PC-3 (cell line): ENCODE results near the gene DHRS1. TPM values are rescaled to one million over a fixed set of nuclear protein-coding genes. Genes with fewer than 3 reads are reported as not detected.
A peak's percentile ranks its signal among the peaks of the same experiment; 100 is the strongest.

Source experiments
- ATAC-seq: fragments of 200-7000 bp; cut with Tn5 transposase; 2 replicates; pipeline ENCODE4 v1.9.1; 2020; ENCODE audit warnings: mild to moderate bottlenecking, moderate library complexity
- BruUV-seq: library from RNA; stranded (reverse); fragments of 400-500 nt; replicated peaks from 2 replicates; lab custom pipeline; 2021; lab: Mats Ljungman, UMichigan
- CTCF ChIA-PET: fragments of 300-600 bp; sonication (Branson Sonifier 250); formaldehyde crosslinking; loops from one replicate; lab custom pipeline; 2022; ENCODE audit warnings: antibody characterized with exemption; lab: Charles Lee
- POLR2A ChIA-PET: fragments of 300-600 bp; sonication (Branson Sonifier 250); formaldehyde crosslinking; loops from one replicate; lab custom pipeline; 2022; ENCODE audit warnings: antibody characterized with exemption; ENCODE audit not compliant: unreplicated experiment; lab: Charles Lee
- DNase-seq: peaks from one replicate; pipeline ENCODE4 v3.0.0-alpha.2; 2015
- H2AFZ ChIP-seq: fragments of 300-600 bp; sonication (generic); 2 replicates; pipeline ENCODE4 v1.6.0; 2016; ENCODE audit warnings: antibody characterized with exemption, low read length
- H3F3A ChIP-seq: fragments of 300-600 bp; sonication (generic); one replicate; pipeline ENCODE4 v1.6.0; 2017; ENCODE audit warnings: antibody characterized with exemption, low read length, control low read depth, mild to moderate bottlenecking; ENCODE audit not compliant: unreplicated experiment
- H3K27ac ChIP-seq: fragments of 300-600 bp; sonication (generic); 2 replicates; pipeline ENCODE4 v1.5.1; 2016; ENCODE audit warnings: mild to moderate bottlenecking, low read length
- H3K27me3 ChIP-seq: fragments of 300-600 bp; sonication (generic); 2 replicates; pipeline ENCODE4 v1.6.1; 2016; ENCODE audit warnings: low read length, mixed read lengths
- H3K36me3 ChIP-seq: fragments of 300-600 bp; sonication (generic); 2 replicates; pipeline ENCODE4 v1.6.1; 2016; ENCODE audit warnings: low read depth, mixed run types, low read length, mixed read lengths
- H3K4me1 ChIP-seq: fragments of 300-600 bp; sonication (generic); 2 replicates; pipeline ENCODE4 v1.5.1; 2016; ENCODE audit warnings: low read length; ENCODE audit not compliant: insufficient read depth
- H3K4me2 ChIP-seq: fragments of 300-600 bp; sonication (generic); 2 replicates; pipeline ENCODE4 v1.6.0; 2016; ENCODE audit warnings: low read length
- H3K4me3 ChIP-seq: fragments of 300-600 bp; sonication (generic); 2 replicates; pipeline ENCODE4 v1.5.1; 2016; ENCODE audit warnings: mild to moderate bottlenecking, low read length, mixed read lengths
- H3K79me2 ChIP-seq: fragments of 300-600 bp; sonication (generic); 2 replicates; pipeline ENCODE4 v1.6.1; 2017; ENCODE audit warnings: low read length, mixed read lengths
- H3K9ac ChIP-seq: fragments of 300-600 bp; sonication (generic); 2 replicates; pipeline ENCODE4 v1.6.0; 2016; ENCODE audit warnings: mild to moderate bottlenecking, low read length
- H3K9me2 ChIP-seq: fragments of 300-600 bp; sonication (generic); replicated peaks from 2 replicates; pipeline ENCODE4 v1.6.1; 2016; ENCODE audit warnings: mixed run types, low read length, mixed read lengths
- H3K9me3 ChIP-seq: fragments of 300-600 bp; sonication (generic); 2 replicates; pipeline ENCODE4 v1.6.1; 2016; ENCODE audit warnings: low read length, mixed read lengths
- H4K20me1 ChIP-seq: fragments of 300-600 bp; sonication (generic); 2 replicates; pipeline ENCODE4 v1.6.1; 2016; ENCODE audit warnings: low read length, mixed read lengths
- EZH2 ChIP-seq: fragments of 300-600 bp; sonication (generic); IDR thresholded peaks from one replicate; pipeline ENCODE4 v1.6.1; 2017; ENCODE audit warnings: antibody characterized with exemption, mild to moderate bottlenecking, low read length; ENCODE audit not compliant: unreplicated experiment
- EZH2phosphoT487 ChIP-seq: fragments of 300-600 bp; sonication (generic); IDR thresholded peaks from 2 replicates; pipeline ENCODE4 v1.6.1; 2018; ENCODE audit warnings: mild to moderate bottlenecking, antibody characterized with exemption, low read length, borderline replicate concordance
- intact Hi-C: fragments of 100-400 bp; cut with micrococcal nuclease; formaldehyde crosslinking; loops from 2 replicates; pipeline ENCODE4 v1.9.0; 2023
- total RNA-seq: library from RNA; depleted of rRNA; stranded (reverse); fragments of >200 nt; gene quantifications from 2 replicates; pipeline ENCODE4 v1.2.3, GENCODE V29; 2014
- TF ChIP-seq, protein P1 (sequence below): fragments of 300-600 bp; sonication (generic); conservative IDR thresholded peaks from 2 replicates; pipeline ENCODE4 v1.5.1; 2017; ENCODE audit warnings: antibody characterized with exemption, low read depth, mild to moderate bottlenecking, low read length

Gene DHRS1
- total RNA-seq, 1 experiment from 2014 or later: 15.9 TPM

DNA sequence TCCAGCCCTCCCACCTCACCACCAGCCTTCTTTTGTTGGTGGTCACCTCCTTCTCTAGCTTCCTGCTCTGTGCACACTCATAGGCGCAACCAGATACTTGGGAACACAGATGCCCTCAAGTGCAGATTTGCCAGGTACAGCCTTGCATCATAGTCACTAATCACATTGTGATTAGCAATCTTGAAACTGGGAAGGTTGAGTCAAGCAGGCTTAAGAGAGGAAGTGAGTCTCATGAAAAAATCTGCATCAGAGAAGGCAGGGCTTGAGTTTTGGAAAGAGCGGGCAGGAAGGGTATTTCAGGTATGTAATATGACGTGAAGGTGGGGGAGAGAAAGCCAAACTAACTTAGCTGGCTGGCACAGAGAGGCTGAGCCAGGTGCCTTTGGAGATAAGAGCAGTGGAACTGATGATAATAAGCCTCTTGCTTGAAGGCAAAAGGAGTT is 25.5 kb downstream of the DHRS1 start:
- peaks cover 24% of the 10 kb centered on the region for H3K4me1 ChIP-seq
- H3K9me3 ChIP-seq: no peaks in the 10 kb centered on the region
- intact Hi-C loops: no loop called here
- CTCF ChIA-PET: interaction anchor here (1.0 kb wide), 1 partner anchor 32 kb away, joined by 7 read pairs; the partner anchor contains the start of gene TINF2
- TF ChIP-seq EZH2phosphoT487 (no peak), EZH2 (no peak)
- TF ChIP-seq, protein P1, sequence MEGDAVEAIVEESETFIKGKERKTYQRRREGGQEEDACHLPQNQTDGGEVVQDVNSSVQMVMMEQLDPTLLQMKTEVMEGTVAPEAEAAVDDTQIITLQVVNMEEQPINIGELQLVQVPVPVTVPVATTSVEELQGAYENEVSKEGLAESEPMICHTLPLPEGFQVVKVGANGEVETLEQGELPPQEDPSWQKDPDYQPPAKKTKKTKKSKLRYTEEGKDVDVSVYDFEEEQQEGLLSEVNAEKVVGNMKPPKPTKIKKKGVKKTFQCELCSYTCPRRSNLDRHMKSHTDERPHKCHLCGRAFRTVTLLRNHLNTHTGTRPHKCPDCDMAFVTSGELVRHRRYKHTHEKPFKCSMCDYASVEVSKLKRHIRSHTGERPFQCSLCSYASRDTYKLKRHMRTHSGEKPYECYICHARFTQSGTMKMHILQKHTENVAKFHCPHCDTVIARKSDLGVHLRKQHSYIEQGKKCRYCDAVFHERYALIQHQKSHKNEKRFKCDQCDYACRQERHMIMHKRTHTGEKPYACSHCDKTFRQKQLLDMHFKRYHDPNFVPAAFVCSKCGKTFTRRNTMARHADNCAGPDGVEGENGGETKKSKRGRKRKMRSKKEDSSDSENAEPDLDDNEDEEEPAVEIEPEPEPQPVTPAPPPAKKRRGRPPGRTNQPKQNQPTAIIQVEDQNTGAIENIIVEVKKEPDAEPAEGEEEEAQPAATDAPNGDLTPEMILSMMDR: no peak
- POLR2A ChIA-PET: no interaction called here
- BruUV-seq: no TSS peak
- no peak overlapping the region for H3K9ac ChIP-seq
- H3K4me2 ChIP-seq: peak overlapping the region; percentile 29
- H3K9me2 ChIP-seq: no peaks in the 10 kb centered on the region
- H3K36me3 ChIP-seq: no peaks in the 10 kb centered on the region
- H3F3A ChIP-seq: no peaks in the 10 kb centered on the region
- no peak overlapping the region for H3K4me3 ChIP-seq
- H2AFZ ChIP-seq: peak overlapping the region; percentile 27; the same call in 1 of the 2 replicates
- H3K79me2 ChIP-seq: no peaks in the 10 kb centered on the region
- no peaks in the 10 kb centered on the region for H4K20me1 ChIP-seq
- ATAC-seq: no peak
- peak; percentile 78 for DNase-seq
- H3K27ac ChIP-seq: peak overlapping the region; percentile 29; the same call in 1 of the 2 replicates
- no peaks in the 10 kb centered on the region for H3K27me3 ChIP-seq

DNA sequence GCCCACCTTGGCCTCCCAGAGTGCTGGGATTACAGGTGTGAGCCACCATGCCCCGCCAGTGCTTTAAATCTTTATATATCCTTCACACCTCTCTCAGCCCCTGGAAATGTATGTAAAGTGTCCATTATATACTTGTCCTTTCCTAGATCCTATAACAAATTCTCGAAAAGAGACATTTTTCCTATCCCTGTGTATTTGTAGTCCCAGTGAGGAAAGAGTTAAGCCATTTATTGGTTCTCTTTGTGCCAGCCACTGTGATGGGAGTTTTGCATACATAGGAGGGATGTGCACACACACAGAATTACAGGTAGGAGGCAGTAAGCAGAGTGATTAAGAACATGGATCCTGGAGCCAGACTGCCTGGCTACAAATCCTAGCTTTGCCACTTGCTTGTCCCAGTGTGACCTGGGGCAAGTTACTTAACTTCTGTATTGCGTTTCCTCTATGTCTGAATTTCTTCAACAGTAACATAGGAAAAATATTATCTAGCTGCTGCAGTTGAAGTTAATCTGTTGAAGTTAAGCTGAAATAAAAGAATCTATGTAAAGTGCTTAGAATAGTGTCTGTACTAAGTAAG is 26.1 kb downstream of the DHRS1 start:
- Histone ChIP-seq H3K36me3 (no peaks in the 10 kb centered on the region), H4K20me1 (no peaks in the 10 kb centered on the region), H3F3A (no peaks in the 10 kb centered on the region), H3K27me3 (no peaks in the 10 kb centered on the region), H3K27ac (peak overlapping the region; percentile 29; the same call in 1 of the 2 replicates), H3K9me3 (no peaks in the 10 kb centered on the region), H3K4me1 (peaks cover 21% of the 10 kb centered on the region), H3K9ac (no peak overlapping the region), H3K9me2 (no peaks in the 10 kb centered on the region), H3K79me2 (no peaks in the 10 kb centered on the region), H3K4me3 (no peak overlapping the region), H3K4me2 (peak overlapping the region; percentile 29), H2AFZ (peak overlapping the region; percentile 27; the same call in 1 of the 2 replicates)
- no TSS peak for BruUV-seq
- POLR2A ChIA-PET: no interaction called here
- ATAC-seq (no peak), DNase-seq (peak; percentile 16)
- TF ChIP-seq EZH2phosphoT487: no peak
- TF ChIP-seq, protein P1: peak; percentile 38; the same call in 1 of the 2 replicates
- intact Hi-C loops: no loop called here
- CTCF ChIA-PET: interaction anchor here (1.0 kb wide), 1 partner anchor 31 kb away, joined by 7 read pairs; the partner anchor contains the start of gene TINF2

DNA sequence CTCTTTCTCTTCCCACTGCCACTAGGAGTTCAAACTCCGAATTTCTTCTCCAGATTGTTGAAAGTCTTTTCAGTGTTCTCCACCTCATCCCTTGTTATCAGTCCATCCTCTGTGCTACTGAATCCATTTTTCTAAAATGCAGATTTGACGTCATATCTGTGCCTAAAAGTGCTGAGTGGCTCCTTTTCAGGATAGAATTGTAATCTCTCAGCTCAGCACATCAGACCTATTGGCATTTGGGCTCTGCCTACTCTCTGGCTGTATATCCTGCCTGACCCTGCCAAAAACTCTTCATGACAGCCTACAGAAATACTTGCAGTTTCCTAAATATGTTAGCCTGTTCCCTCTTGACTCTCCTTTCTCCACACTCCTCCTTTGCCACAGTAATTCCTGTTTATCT is 27.1 kb downstream of the DHRS1 start:
- no peak overlapping the region for H3K9ac ChIP-seq
- ChIA-PET CTCF (no interaction called here), POLR2A (no interaction called here)
- H3K27ac ChIP-seq: no peak overlapping the region
- H3K9me2 ChIP-seq: no peaks in the 10 kb centered on the region
- H3K4me2 ChIP-seq: no peak overlapping the region
- peaks cover 21% of the 10 kb centered on the region for H3K4me1 ChIP-seq
- DNase-seq: no peak
- no peaks in the 10 kb centered on the region for H3F3A ChIP-seq
- H2AFZ ChIP-seq: no peak overlapping the region
- H3K4me3 ChIP-seq: no peak overlapping the region
- no peaks in the 10 kb centered on the region for H3K27me3 ChIP-seq
- no peaks in the 10 kb centered on the region for H3K9me3 ChIP-seq
- BruUV-seq: no TSS peak
- H3K36me3 ChIP-seq: no peaks in the 10 kb centered on the region
- ATAC-seq: no peak
- TF ChIP-seq EZH2phosphoT487 (no peak), EZH2 (no peak)
- TF ChIP-seq, protein P1: no peak
- intact Hi-C loops: no loop called here
- no peaks in the 10 kb centered on the region for H3K79me2 ChIP-seq
- no peaks in the 10 kb centered on the region for H4K20me1 ChIP-seq
